Naive thymus-derived CD4-positive, alpha-beta T cell (primary cell): Measurements from ENCODE around the gene MMP20. TPM values are rescaled to one million over a fixed set of nuclear protein-coding genes. Genes with fewer than 3 reads are reported as not detected.

Experiments
- ATAC-seq: fragments of 150-1000 bp; cut with Tn5 transposase; 2 replicates; pipeline ENCODE4 v1.10.0; 2021; ENCODE audit warnings: mild to moderate bottlenecking, moderate library complexity
- CTCF ChIA-PET: fragments of 350-600 bp; sonication (Branson Sonifier 250); formaldehyde crosslinking; loops from one replicate; lab custom pipeline; 2021; ENCODE audit warnings: antibody characterized with exemption; lab: Charles Lee
- POLR2A ChIA-PET: fragments of 350-600 bp; sonication (Branson Sonifier 250); formaldehyde crosslinking; loops from one replicate; lab custom pipeline; 2021; ENCODE audit warnings: antibody characterized with exemption, inconsistent platforms; lab: Charles Lee
- DNase-seq, 9 donors: peaks; one replicate each; pipeline versions ENCODE4 v3.0.0 to v3.0.0-alpha.2; 2020 to 2022; ENCODE audit warnings: mixed read lengths in 1 of 9
- H3K27ac ChIP-seq: one replicate; pipeline ENCODE4 v1.7.0; 2013; ENCODE audit warnings: mild to moderate bottlenecking, low read depth, low read length, moderate library complexity
- H3K27me3 ChIP-seq, 2 donors: one replicate each; pipeline ENCODE4 v1.7.0; 2013; ENCODE audit warnings: low read length in 2 of 2, mild to moderate bottlenecking in 2 of 2, moderate library complexity in 2 of 2; ENCODE audit not compliant: control insufficient read depth in 2 of 2, insufficient read depth in 2 of 2
- H3K36me3 ChIP-seq, 3 experiments: 1 replicate in 2 of 3; 2 replicates in 1 of 3; pipeline ENCODE4 v1.7.0; 2013; ENCODE audit warnings: low read length in 3 of 3, mild to moderate bottlenecking in 3 of 3, moderate library complexity in 1 of 3; ENCODE audit not compliant: insufficient read depth in 3 of 3, control insufficient read depth in 2 of 3
- H3K4me1 ChIP-seq, 2 donors: one replicate each; pipeline ENCODE4 v1.7.0; 2013; ENCODE audit warnings: low read length in 2 of 2, mild to moderate bottlenecking in 2 of 2, moderate library complexity in 1 of 2; ENCODE audit not compliant: control insufficient read depth in 2 of 2, insufficient read depth in 2 of 2
- H3K4me3 ChIP-seq: 2 replicates; pipeline ENCODE4 v1.7.0; 2013; ENCODE audit warnings: mild to moderate bottlenecking, low read length
- H3K9me3 ChIP-seq, 3 experiments: 1 replicate in 2 of 3; 2 replicates in 1 of 3; pipeline ENCODE4 v1.7.0; 2013; ENCODE audit warnings: low read length in 3 of 3; ENCODE audit not compliant: control insufficient read depth in 2 of 3
- H3K27ac Mint-ChIP-seq, 9 donors: one replicate each; pipeline ENCODE4 v1.8.0; 2020 to 2022; ENCODE audit warnings: mixed read lengths in 9 of 9, mild to moderate bottlenecking in 8 of 9, moderate library complexity in 5 of 9, inconsistent platforms in 2 of 9
- H3K27me3 Mint-ChIP-seq, 5 donors: one replicate each; pipeline ENCODE4 v1.8.0; 2021 to 2022; ENCODE audit warnings: mixed read lengths in 5 of 5, mild to moderate bottlenecking in 1 of 5
- H3K36me3 Mint-ChIP-seq, 5 donors: one replicate each; pipeline ENCODE4 v1.8.0; 2020 to 2022; ENCODE audit warnings: mixed read lengths in 5 of 5, mild to moderate bottlenecking in 3 of 5, inconsistent platforms in 1 of 5
- H3K4me1 Mint-ChIP-seq, 7 donors: one replicate each; pipeline ENCODE4 v1.8.0; 2020 to 2022; ENCODE audit warnings: mixed read lengths in 7 of 7, mild to moderate bottlenecking in 3 of 7, inconsistent platforms in 1 of 7
- H3K4me3 Mint-ChIP-seq, 10 donors: one replicate each; pipeline ENCODE4 v1.8.0; 2020 to 2022; ENCODE audit warnings: mild to moderate bottlenecking in 10 of 10, mixed read lengths in 10 of 10, moderate library complexity in 6 of 10, inconsistent platforms in 2 of 10
- H3K9me3 Mint-ChIP-seq, 11 donors: one replicate each; pipeline ENCODE4 v1.8.0; 2020 to 2022; ENCODE audit warnings: mixed read lengths in 11 of 11, mild to moderate bottlenecking in 4 of 11, inconsistent platforms in 1 of 11, moderate library complexity in 1 of 11
- intact Hi-C, 2 donors: fragments of 100-400 bp; cut with micrococcal nuclease; formaldehyde crosslinking; loops; one replicate each; pipeline ENCODE4 v1.15.1; 2023
- polyA plus RNA-seq, 2 donors: library from polyadenylated mRNA; unstranded; fragments of 300-500 nt; fragmentation: Illumina TruSeq; gene quantifications; one replicate each; pipeline ENCODE4 v1.2.3, GENCODE V29; 2021
- total RNA-seq, 6 experiments: library from RNA in 5 of 6; stranded (reverse) in 5 of 6; gene quantifications; 1 replicate in 5 of 6; 2 replicates in 1 of 6; pipeline ENCODE4 v1.2.3 and lab custom pipeline; 2021 to 2026

MMP20 gene, protein sequence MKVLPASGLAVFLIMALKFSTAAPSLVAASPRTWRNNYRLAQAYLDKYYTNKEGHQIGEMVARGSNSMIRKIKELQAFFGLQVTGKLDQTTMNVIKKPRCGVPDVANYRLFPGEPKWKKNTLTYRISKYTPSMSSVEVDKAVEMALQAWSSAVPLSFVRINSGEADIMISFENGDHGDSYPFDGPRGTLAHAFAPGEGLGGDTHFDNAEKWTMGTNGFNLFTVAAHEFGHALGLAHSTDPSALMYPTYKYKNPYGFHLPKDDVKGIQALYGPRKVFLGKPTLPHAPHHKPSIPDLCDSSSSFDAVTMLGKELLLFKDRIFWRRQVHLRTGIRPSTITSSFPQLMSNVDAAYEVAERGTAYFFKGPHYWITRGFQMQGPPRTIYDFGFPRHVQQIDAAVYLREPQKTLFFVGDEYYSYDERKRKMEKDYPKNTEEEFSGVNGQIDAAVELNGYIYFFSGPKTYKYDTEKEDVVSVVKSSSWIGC
- total RNA-seq (not detected), polyA plus RNA-seq (not detected), total RNA-seq (lab: John Stamatoyannopoulos, UW) (not detected)

- Mint-ChIP-seq H3K4me1 (peaks cover 0 to 1% (median 0%) of the 10 kb centered on the region in 7 donors), H3K4me3 (no peak within 1 kb of the TSS), H3K36me3 (no peaks in the 10 kb centered on the region), H3K9me3 (peaks cover 0 to 2% (median 0%) of the 10 kb centered on the region in 11 donors), H3K27ac (no peak within 1 kb of the TSS), H3K27me3 (peaks cover 6 to 46% (median 17%) of the 10 kb centered on the region in 5 donors)
- ATAC-seq (no peak), DNase-seq (no peak)
- no peak within 1 kb of the TSS for H3K4me3 ChIP-seq
- no peaks in the 10 kb centered on the region for H3K27me3 ChIP-seq
- CTCF ChIA-PET, result no interaction called here
- no peaks in the 10 kb centered on the region for H3K9me3 ChIP-seq
- intact Hi-C loops, result no loop called here
- H3K36me3 ChIP-seq, result no peaks in the 10 kb centered on the region
- no peak within 1 kb of the TSS for H3K27ac ChIP-seq
- POLR2A ChIA-PET, result no interaction called here
- H3K4me1 ChIP-seq, result no peaks in the 10 kb centered on the region
Observed at GRCh38 chr11:102625177-102625576, at the start of gene MMP20. Gene MMP20, minus strand, starts transcription at chr11:102625332. Its CDS starts 13 bp downstream, at chr11:102625319.

DNA sequence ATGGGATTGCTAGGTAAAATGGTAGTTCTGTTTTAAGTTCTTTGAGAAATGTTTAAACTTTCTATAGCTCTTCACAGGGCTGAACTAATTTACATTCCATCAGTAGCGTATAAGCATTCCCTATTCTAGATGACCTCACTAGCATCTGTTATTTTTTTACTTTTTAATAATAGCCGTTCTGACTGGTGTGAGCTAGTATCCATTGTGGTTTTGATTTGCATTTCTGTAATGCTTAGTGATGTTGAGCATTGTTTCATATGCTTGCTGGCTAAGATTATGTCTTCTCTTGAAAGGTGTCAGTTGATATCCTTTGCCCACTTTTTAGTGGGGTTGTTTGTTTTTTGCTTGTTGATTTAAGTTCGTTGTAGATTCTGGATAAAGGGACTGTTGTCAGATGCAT is 44.5 kb upstream of the MMP20 start:
- no peak overlapping the region for H3K27ac Mint-ChIP-seq
- no peaks in the 10 kb centered on the region for H3K36me3 ChIP-seq
- ChIA-PET CTCF (interaction anchor here (0.6 kb wide), 1 partner anchor 382 kb away, joined by 4 read pairs; no protein-coding TSS in a partner anchor), POLR2A (no interaction called here)
- peaks cover 0 to 17% (median 5%) of the 10 kb centered on the region in 5 donors for H3K27me3 Mint-ChIP-seq
- H3K4me3 Mint-ChIP-seq, result no peak overlapping the region
- H3K4me1 Mint-ChIP-seq, result no peaks in the 10 kb centered on the region
- no peak for DNase-seq
- H3K9me3 ChIP-seq, result no peaks in the 10 kb centered on the region
- H3K27ac ChIP-seq, result no peak overlapping the region
- peaks cover 0 to under 1% (median 0%) of the 10 kb centered on the region in 5 donors for H3K36me3 Mint-ChIP-seq
- H3K27me3 ChIP-seq, result no peaks in the 10 kb centered on the region
- H3K4me1 ChIP-seq, result no peaks in the 10 kb centered on the region
- no peak overlapping the region for H3K4me3 ChIP-seq
- intact Hi-C loops, result no loop called here
- ATAC-seq, result no peak
- H3K9me3 Mint-ChIP-seq, result no peaks in the 10 kb centered on the region

GRCh38 chr11:102666331-102666957 is 41.3 kb upstream of the MMP20 start:
- H3K27me3 ChIP-seq, result no peaks in the 10 kb centered on the region
- ATAC-seq (peak; percentile 51), DNase-seq (peak in 7 of 9 donors; percentile 4 to 42 (median 23))
- Mint-ChIP-seq H3K27me3 (peaks cover 0 to 15% (median 6%) of the 10 kb centered on the region in 5 donors), H3K9me3 (no peaks in the 10 kb centered on the region), H3K4me1 (no peaks in the 10 kb centered on the region), H3K27ac (no peak overlapping the region), H3K4me3 (no peak overlapping the region), H3K36me3 (no peaks in the 10 kb centered on the region)
- H3K4me1 ChIP-seq, result no peaks in the 10 kb centered on the region
- POLR2A ChIA-PET, result interaction anchor here (1.1 to 2.0 kb wide), 2 partner anchors 325 to 347 kb away, joined by 3 to 6 read pairs; no protein-coding TSS in a partner anchor
- H3K27ac ChIP-seq, result no peak overlapping the region
- no peaks in the 10 kb centered on the region for H3K36me3 ChIP-seq
- CTCF ChIA-PET, result interaction anchor here (0.6 to 3.4 kb wide), 17 partner anchors 9 to 806 kb away, joined by 3 to 36 read pairs (median 5); no protein-coding TSS in a partner anchor
- no peaks in the 10 kb centered on the region for H3K9me3 ChIP-seq
- H3K4me3 ChIP-seq, result no peak overlapping the region
- intact Hi-C loops, result loop anchor here (1.0 to 2.0 kb wide), 7 partner anchors 171 to 806 kb away; no protein-coding TSS in a partner anchor

GRCh38 chr11:102664001-102664752 is 39.0 kb upstream of the MMP20 start:
- POLR2A ChIA-PET, result no interaction called here
- intact Hi-C loops, result no loop called here

DNA sequence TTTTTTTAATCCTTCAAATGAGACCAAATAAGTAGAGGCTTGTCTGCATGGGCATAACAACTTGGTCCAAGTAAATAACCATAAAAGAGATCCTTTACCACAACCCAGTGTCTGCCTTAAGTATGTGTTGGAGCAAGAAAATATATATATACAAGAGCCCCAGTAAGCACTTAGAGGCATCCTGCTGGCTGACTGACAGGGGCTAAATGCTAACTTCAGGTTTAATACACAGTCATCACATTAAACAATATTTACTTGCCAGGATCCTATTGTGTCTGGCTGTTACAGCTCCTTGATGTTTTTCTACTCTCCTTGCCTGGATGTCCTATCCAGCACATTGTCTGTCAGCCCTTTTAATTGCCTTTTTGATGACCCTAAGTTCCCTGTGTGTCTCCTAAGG is 37.5 kb upstream of the MMP20 start:
- no peaks in the 10 kb centered on the region for H3K4me1 Mint-ChIP-seq
- Histone ChIP-seq H3K27ac (no peak overlapping the region), H3K27me3 (no peaks in the 10 kb centered on the region), H3K9me3 (no peaks in the 10 kb centered on the region), H3K4me3 (no peak overlapping the region), H3K36me3 (no peaks in the 10 kb centered on the region), H3K4me1 (no peaks in the 10 kb centered on the region)
- H3K27me3 Mint-ChIP-seq, result peaks cover 0 to 31% (median 14%) of the 10 kb centered on the region in 5 donors
- no peaks in the 10 kb centered on the region for H3K36me3 Mint-ChIP-seq
- ATAC-seq (no peak), DNase-seq (no peak)
- intact Hi-C loops, result no loop called here
- ChIA-PET CTCF (no interaction called here), POLR2A (no interaction called here)
- no peaks in the 10 kb centered on the region for H3K9me3 Mint-ChIP-seq
- no peak overlapping the region for H3K4me3 Mint-ChIP-seq
- H3K27ac Mint-ChIP-seq, result no peak overlapping the region

More at GRCh38 chr11:102664001-102664752, 39.0 kb upstream of the MMP20 start:
- no peaks in the 10 kb centered on the region for H3K9me3 ChIP-seq
- H3K9me3 Mint-ChIP-seq, result no peaks in the 10 kb centered on the region
- H3K4me3 ChIP-seq, result no peak overlapping the region
- H3K27ac ChIP-seq, result no peak overlapping the region
- no peaks in the 10 kb centered on the region for H3K36me3 Mint-ChIP-seq
- H3K4me3 Mint-ChIP-seq, result no peak overlapping the region
- H3K27me3 ChIP-seq, result no peaks in the 10 kb centered on the region
- peak in 1 of 9 donors; percentile 8 for DNase-seq
- no peaks in the 10 kb centered on the region for H3K36me3 ChIP-seq
- H3K27me3 Mint-ChIP-seq, result peaks cover 0 to 21% (median 9%) of the 10 kb centered on the region in 5 donors
- CTCF ChIA-PET, result interaction anchor here (3.4 kb wide), 1 partner anchor 375 kb away, joined by 26 read pairs; no protein-coding TSS in a partner anchor
- H3K27ac Mint-ChIP-seq, result no peak overlapping the region
- no peaks in the 10 kb centered on the region for H3K4me1 ChIP-seq
- ATAC-seq, result peak; percentile 31
- no peaks in the 10 kb centered on the region for H3K4me1 Mint-ChIP-seq

DNA sequence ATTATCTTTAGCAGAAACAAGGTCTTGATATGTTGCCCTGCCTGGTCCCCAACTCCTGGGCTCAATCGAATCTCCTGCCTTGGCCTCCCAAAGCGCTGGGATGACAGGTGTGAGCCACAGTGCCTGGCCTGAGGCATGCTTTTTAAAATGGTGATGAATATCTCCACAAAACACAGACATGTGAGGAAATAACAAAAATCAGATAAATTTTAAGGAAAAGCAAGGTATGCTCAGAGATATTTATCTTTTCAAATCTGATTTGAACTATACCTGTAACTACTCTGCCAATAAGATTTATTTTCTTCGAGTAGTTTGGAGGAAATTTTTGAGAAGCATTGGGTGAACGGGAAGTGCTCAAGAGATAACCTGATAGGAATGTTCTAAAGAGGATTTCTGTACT is 35.9 kb upstream of the MMP20 start:
- H3K27me3 ChIP-seq, result no peaks in the 10 kb centered on the region
- Mint-ChIP-seq H3K36me3 (no peaks in the 10 kb centered on the region), H3K27ac (no peak overlapping the region), H3K4me3 (no peak overlapping the region), H3K27me3 (peaks cover 3 to 41% (median 24%) of the 10 kb centered on the region in 5 donors), H3K4me1 (no peaks in the 10 kb centered on the region), H3K9me3 (peaks cover 0 to 2% (median 0%) of the 10 kb centered on the region in 11 donors)
- ATAC-seq (no peak), DNase-seq (no peak)
- H3K36me3 ChIP-seq, result no peaks in the 10 kb centered on the region
- no peaks in the 10 kb centered on the region for H3K4me1 ChIP-seq
- intact Hi-C loops, result no loop called here
- POLR2A ChIA-PET, result no interaction called here
- CTCF ChIA-PET, result no interaction called here
- no peaks in the 10 kb centered on the region for H3K9me3 ChIP-seq
- no peak overlapping the region for H3K4me3 ChIP-seq
- no peak overlapping the region for H3K27ac ChIP-seq
